ENCODE measurements around the gene APBA2. TPM values are rescaled to one million over a fixed set of nuclear protein-coding genes. Genes with fewer than 3 reads are reported as not detected.

The APBA2 gene
- total RNA-seq, 1 donor from 2014 or later = 51.4 TPM

DNA sequence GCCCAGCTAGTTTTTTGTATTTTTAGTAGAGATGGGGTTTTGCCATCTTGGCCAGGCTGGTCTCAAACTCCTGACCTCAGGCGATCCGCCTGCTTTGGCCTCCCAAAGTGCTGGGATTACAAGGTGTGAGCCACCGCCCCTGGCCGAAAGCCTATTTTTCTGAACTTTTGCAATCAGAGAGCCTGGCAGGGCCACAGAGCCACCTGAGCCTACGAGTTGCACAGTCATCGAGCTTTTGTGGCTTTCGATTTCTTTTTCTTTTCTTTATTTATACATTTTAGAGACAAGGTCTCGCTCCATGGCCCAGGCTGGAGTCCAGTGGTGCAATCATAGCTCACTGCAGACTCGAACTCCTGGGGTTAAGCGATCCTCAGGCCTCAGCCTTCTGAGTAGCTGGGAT, 243.4 kb downstream of the APBA2 start:
- TF ChIP-seq CTCF (IDR thresholded peaks at IDR 0.05; ENCODE audit: insufficient read depth, low read length, poor library complexity, severe bottlenecking) = no peak
- no peak overlapping the region for H3K4me3 ChIP-seq (ENCODE audit: low read depth, low read length)
- H3K27me3 ChIP-seq (ENCODE audit: control insufficient read depth, insufficient read depth, low read length) = peaks cover 9% of the 10 kb centered on the region
- no peaks in the 10 kb centered on the region for H3K36me3 ChIP-seq (ENCODE audit: control insufficient read depth, insufficient read depth, low read length)
- DNase-seq (ENCODE audit: low read depth) = no peak

DNA sequence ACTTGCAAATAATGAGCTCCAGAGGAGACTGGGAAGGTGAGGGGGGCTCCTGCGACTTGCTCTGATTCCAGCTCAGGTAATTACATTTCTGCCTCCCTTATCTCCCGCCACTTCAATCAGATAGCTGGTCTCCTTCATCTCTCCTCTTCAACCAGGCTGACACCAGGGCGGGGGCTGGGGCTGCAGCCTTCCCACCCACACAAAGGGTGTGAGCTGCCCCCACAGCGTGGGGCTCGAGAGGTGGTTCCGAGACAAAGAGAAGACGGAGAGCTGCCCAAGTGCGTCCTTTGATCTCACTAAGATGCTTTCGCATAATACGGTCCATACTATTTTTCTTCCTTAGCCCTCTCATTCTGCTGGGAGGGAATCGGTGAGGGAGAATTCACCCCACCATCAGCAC, 244.2 kb downstream of the APBA2 start:
- Histone ChIP-seq H3K36me3 (ENCODE audit: control insufficient read depth, insufficient read depth, low read length) (no peaks in the 10 kb centered on the region), H3K27me3 (ENCODE audit: control insufficient read depth, insufficient read depth, low read length) (peaks cover 9% of the 10 kb centered on the region), H3K4me3 (ENCODE audit: low read depth, low read length) (no peak overlapping the region)
- TF ChIP-seq CTCF (IDR thresholded peaks at IDR 0.05; ENCODE audit: insufficient read depth, low read length, poor library complexity, severe bottlenecking) = no peak
- DNase-seq (ENCODE audit: low read depth) = no peak

DNA sequence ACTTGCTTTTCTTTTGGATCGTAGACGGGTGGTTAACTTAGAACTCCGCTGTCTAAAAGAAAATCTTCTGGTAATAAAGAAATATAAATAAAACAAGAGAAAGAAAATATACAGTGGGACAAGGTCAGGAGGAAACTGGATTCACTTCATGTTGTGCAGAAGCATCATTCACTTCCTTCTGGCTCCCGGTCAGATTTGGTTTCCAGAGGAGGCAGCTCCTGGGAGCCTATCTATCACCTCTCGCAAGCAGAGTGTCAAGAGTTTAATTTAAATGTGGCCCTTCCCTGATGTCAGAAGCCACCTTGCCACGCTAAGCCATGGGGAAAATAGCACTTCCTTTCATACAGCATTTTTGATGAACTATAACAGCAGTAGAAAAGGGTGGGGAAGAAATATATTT, 244.7 kb downstream of the APBA2 start:
- H3K4me3 ChIP-seq (ENCODE audit: low read depth, low read length) = no peak overlapping the region
- peaks cover 9% of the 10 kb centered on the region for H3K27me3 ChIP-seq (ENCODE audit: control insufficient read depth, insufficient read depth, low read length)
- no peaks in the 10 kb centered on the region for H3K36me3 ChIP-seq (ENCODE audit: control insufficient read depth, insufficient read depth, low read length)
- no peak for TF ChIP-seq CTCF (IDR thresholded peaks at IDR 0.05; ENCODE audit: insufficient read depth, low read length, poor library complexity, severe bottlenecking)
- no peak for DNase-seq (ENCODE audit: low read depth)

DNA sequence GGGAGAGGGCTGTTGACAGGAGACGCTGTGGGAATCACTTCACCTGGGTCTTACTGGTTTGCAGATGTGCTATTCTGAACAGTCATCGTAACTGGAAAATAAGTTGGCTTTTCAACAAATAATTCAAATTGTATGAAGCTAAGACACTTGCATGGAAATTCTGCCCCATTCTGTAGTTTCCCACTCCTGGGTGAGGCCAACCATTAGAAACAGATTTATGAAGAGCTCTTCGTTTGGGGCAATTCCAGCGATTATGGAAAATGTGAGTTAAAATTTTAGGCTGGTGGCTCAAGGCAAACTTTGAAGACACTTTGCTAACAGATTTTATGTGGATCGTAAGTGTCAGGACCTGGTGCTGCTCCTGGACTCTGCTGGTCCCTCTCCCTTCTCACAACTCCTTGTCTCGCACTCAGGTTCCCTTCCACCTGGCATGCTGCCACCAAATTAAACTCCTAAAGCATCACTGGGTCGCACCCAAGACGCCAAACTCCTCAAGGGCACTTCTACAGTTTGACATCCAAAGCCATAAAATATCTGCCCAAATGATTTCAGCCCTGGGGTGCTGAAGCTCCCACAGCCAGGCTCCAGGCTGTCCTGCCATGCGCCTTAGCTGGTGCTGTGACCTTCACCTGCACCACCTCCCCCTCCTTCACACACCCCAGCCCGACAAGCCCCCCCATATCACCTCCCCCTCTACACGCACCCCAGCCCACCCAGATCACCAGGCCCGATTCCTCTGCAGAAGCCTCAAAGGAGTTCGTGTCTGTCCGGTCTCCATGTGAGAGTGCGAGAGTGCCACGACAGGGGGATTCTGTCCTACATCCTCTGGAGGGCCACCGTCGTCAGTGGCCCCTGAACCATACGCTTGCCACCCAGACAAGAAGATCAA, 245.4 kb downstream of the APBA2 start:
- no peak overlapping the region for H3K4me3 ChIP-seq (ENCODE audit: low read depth, low read length)
- no peak for TF ChIP-seq CTCF (IDR thresholded peaks at IDR 0.05; ENCODE audit: insufficient read depth, low read length, poor library complexity, severe bottlenecking)
- no peaks in the 10 kb centered on the region for H3K36me3 ChIP-seq (ENCODE audit: control insufficient read depth, insufficient read depth, low read length)
- peaks cover 9% of the 10 kb centered on the region for H3K27me3 ChIP-seq (ENCODE audit: control insufficient read depth, insufficient read depth, low read length)
- no peak for DNase-seq (ENCODE audit: low read depth)

GRCh38 chr15:29131840-29132420, 246.2 kb downstream of the APBA2 start:
- Histone ChIP-seq H3K4me3 (ENCODE audit: low read depth, low read length) (no peak overlapping the region), H3K36me3 (ENCODE audit: control insufficient read depth, insufficient read depth, low read length) (no peaks in the 10 kb centered on the region), H3K27me3 (ENCODE audit: control insufficient read depth, insufficient read depth, low read length) (peaks cover 9% of the 10 kb centered on the region)
- no peak for TF ChIP-seq CTCF (IDR thresholded peaks at IDR 0.05; ENCODE audit: insufficient read depth, low read length, poor library complexity, severe bottlenecking)
- no peak for DNase-seq (ENCODE audit: low read depth)
